NCI-H2107 treated with DMSO at 0.1 percent for 48 hours (cell line): Measurements from ENCODE around the gene OS9.
"Not testable (repeated sequence)": the region's sequence is repeated elsewhere in the genome, so short reads cannot be mapped to it uniquely, and the experiment has no call there.

Source experiments
- DNase-seq: peaks from one replicate; lab custom pipeline; 2025; ENCODE audit not compliant: unreplicated experiment; lab: John Stamatoyannopoulos, UW

OS9 gene

GRCh38 chr12:57693317-57693658 is 644 bp upstream of the OS9 start:
- no peak for DNase-seq

- peak; percentile 57 for DNase-seq
Observed at GRCh38 chr12:57694459-57695019, 607 bp downstream of the OS9 start.

GRCh38 chr12:57695770-57696432 is 2.0 kb downstream of the OS9 start:
- no peak for DNase-seq

GRCh38 chr12:57697076-57697475 is 3.1 kb downstream of the OS9 start:
- no peak for DNase-seq

GRCh38 chr12:57698414-57698813 is 4.5 kb downstream of the OS9 start:
- no peak for DNase-seq

GRCh38 chr12:57700317-57700716 is 6.4 kb downstream of the OS9 start:
- no peak for DNase-seq

- DNase-seq, result no peak
Observed at GRCh38 chr12:57707250-57707649, 13.3 kb downstream of the OS9 start.

GRCh38 chr12:57708296-57708695 is 14.4 kb downstream of the OS9 start:
- DNase-seq, result no peak

GRCh38 chr12:57712701-57713100 is 18.8 kb downstream of the OS9 start:
- DNase-seq, result no peak

- no peak for DNase-seq
Observed at GRCh38 chr12:57713209-57713608, 19.3 kb downstream of the OS9 start.

GRCh38 chr12:57715036-57715748 is 21.3 kb downstream of the OS9 start:
- DNase-seq, result not testable (repeated sequence)

GRCh38 chr12:57715786-57716185 is 21.9 kb downstream of the OS9 start:
- DNase-seq, result no peak

GRCh38 chr12:57716305-57716704 is 22.4 kb downstream of the OS9 start:
- no peak for DNase-seq

- DNase-seq, result no peak
Observed at GRCh38 chr12:57717131-57717530, 23.2 kb downstream of the OS9 start.

GRCh38 chr12:57717846-57718640 is 24.1 kb downstream of the OS9 start:
- DNase-seq, result no peak

- DNase-seq, result no peak
Observed at GRCh38 chr12:57718641-57719528, 25.0 kb downstream of the OS9 start.

GRCh38 chr12:57719777-57720605 is 26.1 kb downstream of the OS9 start:
- no peak for DNase-seq

GRCh38 chr12:57720606-57721595 is 27.0 kb downstream of the OS9 start:
- no peak for DNase-seq
